ENCODE results near the gene CTNNBL1.

CTNNBL1 gene

GRCh38 chr20:37904008-37904642 is 210.3 kb downstream of the CTNNBL1 start:
- no peak for DNase-seq

- no peak for DNase-seq
Measured at GRCh38 chr20:37904845-37905373, 211.1 kb downstream of the CTNNBL1 start.

GRCh38 chr20:37905671-37906613 is 212.1 kb downstream of the CTNNBL1 start:
- DNase-seq: no peak

- DNase-seq: no peak
Measured at GRCh38 chr20:37907330-37907676, 213.5 kb downstream of the CTNNBL1 start.

GRCh38 chr20:37907677-37908401 is 214.0 kb downstream of the CTNNBL1 start:
- DNase-seq: no peak

GRCh38 chr20:37911261-37911660 is 217.4 kb downstream of the CTNNBL1 start:
- DNase-seq: no peak

- no peak for DNase-seq
Measured at GRCh38 chr20:37911838-37912281, 218.0 kb downstream of the CTNNBL1 start.

- no peak for DNase-seq
Measured at GRCh38 chr20:37912874-37913273, 219.0 kb downstream of the CTNNBL1 start.

GRCh38 chr20:37913567-37914366 is 219.9 kb downstream of the CTNNBL1 start:
- DNase-seq: no peak

GRCh38 chr20:37914367-37914671 is 220.5 kb downstream of the CTNNBL1 start:
- DNase-seq: no peak

GRCh38 chr20:37914672-37915433 is 221.0 kb downstream of the CTNNBL1 start:
- DNase-seq: peak; percentile 17

GRCh38 chr20:37915434-37915787 is 221.6 kb downstream of the CTNNBL1 start:
- no peak for DNase-seq

GRCh38 chr20:37915800-37916570 is 222.2 kb downstream of the CTNNBL1 start:
- no peak for DNase-seq

GRCh38 chr20:37917461-37917860 is 223.6 kb downstream of the CTNNBL1 start:
- DNase-seq: no peak

GRCh38 chr20:37918035-37918434 is 224.2 kb downstream of the CTNNBL1 start:
- no peak for DNase-seq

- DNase-seq: no peak
Measured at GRCh38 chr20:37919389-37920040, 225.7 kb downstream of the CTNNBL1 start.

- peak; percentile 46 for DNase-seq
Measured at GRCh38 chr20:37920270-37920669, 226.4 kb downstream of the CTNNBL1 start.

GRCh38 chr20:37920679-37921322 is 227.0 kb downstream of the CTNNBL1 start:
- no peak for DNase-seq

- peak; percentile 55 for DNase-seq
Measured at GRCh38 chr20:37921341-37921929, 227.6 kb downstream of the CTNNBL1 start.
